A549 (cell line): ENCODE data around the gene ELOVL2.

Source experiments
- CHD2 ChIP-seq: fragments of 150-350 bp; IDR thresholded peaks from 2 replicates; pipeline ENCODE4 v1.6.1; 2014; ENCODE audit warnings: low read length; ENCODE audit not compliant: partially characterized antibody
- CTCF ChIP-seq: fragments of >200 bp; sonication (Bioruptor Twin); formaldehyde crosslinking; IDR thresholded peaks from 3 replicates; pipeline ENCODE4 v1.5.1; 2016
- EP300 ChIP-seq, 2 experiments: fragments of >200 bp; sonication (Bioruptor Twin); formaldehyde crosslinking; IDR thresholded peaks; 2 replicates in 1 of 2; 3 replicates in 1 of 2; pipeline ENCODE4 v1.6.1; 2016 to 2017
- MAX ChIP-seq: IDR thresholded peaks from 2 replicates; pipeline ENCODE4 v1.6.1; 2012
- NFE2L2 ChIP-seq: fragments of 150-350 bp; conservative IDR thresholded peaks from 2 replicates; pipeline ENCODE4 v1.6.1; 2014; ENCODE audit warnings: low read length
- PBX3 ChIP-seq: IDR thresholded peaks from 2 replicates; pipeline ENCODE4 v1.6.1; 2012
- RAD21 ChIP-seq, 2 experiments: fragments of >200 bp in 1 of 2; sonication (Bioruptor Twin) in 1 of 2; formaldehyde crosslinking in 1 of 2; IDR thresholded peaks in 1 of 2; conservative IDR thresholded peaks in 1 of 2; 2 replicates in 1 of 2; 3 replicates in 1 of 2; pipeline ENCODE4 v1.6.1; 2012 to 2018; ENCODE audit warnings: inconsistent platforms in 1 of 2
- TF ChIP-seq, protein P1 (sequence below): fragments of 450-650 bp; IDR thresholded peaks from 2 replicates; pipeline ENCODE4 v1.6.1; 2014; ENCODE audit warnings: antibody characterized with exemption
- TF ChIP-seq, protein P2 (sequence below): fragments of 200-600 bp; sonication (generic); IDR thresholded peaks from 2 replicates; pipeline ENCODE4 v1.6.1; 2016; ENCODE audit warnings: antibody characterized with exemption, mild to moderate bottlenecking, moderate library complexity

- TF ChIP-seq NFE2L2 (no peak), EP300 (IDR thresholded peaks at IDR 0.05) (no peak), CTCF (no peak), MAX (no peak), CHD2 (no peak), RAD21 (conservative IDR thresholded peaks at IDR 0.05 in 1 of 2, IDR thresholded peaks at IDR 0.05 in 1 of 2) (no peak), PBX3 (no peak)
- TF ChIP-seq, protein P1, sequence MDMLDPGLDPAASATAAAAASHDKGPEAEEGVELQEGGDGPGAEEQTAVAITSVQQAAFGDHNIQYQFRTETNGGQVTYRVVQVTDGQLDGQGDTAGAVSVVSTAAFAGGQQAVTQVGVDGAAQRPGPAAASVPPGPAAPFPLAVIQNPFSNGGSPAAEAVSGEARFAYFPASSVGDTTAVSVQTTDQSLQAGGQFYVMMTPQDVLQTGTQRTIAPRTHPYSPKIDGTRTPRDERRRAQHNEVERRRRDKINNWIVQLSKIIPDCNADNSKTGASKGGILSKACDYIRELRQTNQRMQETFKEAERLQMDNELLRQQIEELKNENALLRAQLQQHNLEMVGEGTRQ, result no peak
- TF ChIP-seq, protein P2, sequence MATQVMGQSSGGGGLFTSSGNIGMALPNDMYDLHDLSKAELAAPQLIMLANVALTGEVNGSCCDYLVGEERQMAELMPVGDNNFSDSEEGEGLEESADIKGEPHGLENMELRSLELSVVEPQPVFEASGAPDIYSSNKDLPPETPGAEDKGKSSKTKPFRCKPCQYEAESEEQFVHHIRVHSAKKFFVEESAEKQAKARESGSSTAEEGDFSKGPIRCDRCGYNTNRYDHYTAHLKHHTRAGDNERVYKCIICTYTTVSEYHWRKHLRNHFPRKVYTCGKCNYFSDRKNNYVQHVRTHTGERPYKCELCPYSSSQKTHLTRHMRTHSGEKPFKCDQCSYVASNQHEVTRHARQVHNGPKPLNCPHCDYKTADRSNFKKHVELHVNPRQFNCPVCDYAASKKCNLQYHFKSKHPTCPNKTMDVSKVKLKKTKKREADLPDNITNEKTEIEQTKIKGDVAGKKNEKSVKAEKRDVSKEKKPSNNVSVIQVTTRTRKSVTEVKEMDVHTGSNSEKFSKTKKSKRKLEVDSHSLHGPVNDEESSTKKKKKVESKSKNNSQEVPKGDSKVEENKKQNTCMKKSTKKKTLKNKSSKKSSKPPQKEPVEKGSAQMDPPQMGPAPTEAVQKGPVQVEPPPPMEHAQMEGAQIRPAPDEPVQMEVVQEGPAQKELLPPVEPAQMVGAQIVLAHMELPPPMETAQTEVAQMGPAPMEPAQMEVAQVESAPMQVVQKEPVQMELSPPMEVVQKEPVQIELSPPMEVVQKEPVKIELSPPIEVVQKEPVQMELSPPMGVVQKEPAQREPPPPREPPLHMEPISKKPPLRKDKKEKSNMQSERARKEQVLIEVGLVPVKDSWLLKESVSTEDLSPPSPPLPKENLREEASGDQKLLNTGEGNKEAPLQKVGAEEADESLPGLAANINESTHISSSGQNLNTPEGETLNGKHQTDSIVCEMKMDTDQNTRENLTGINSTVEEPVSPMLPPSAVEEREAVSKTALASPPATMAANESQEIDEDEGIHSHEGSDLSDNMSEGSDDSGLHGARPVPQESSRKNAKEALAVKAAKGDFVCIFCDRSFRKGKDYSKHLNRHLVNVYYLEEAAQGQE, result no peak
Measured at GRCh38 chr6:11065436-11066202, 21.5 kb upstream of the ELOVL2 start.
